GM12878 (cell line): Measurements from ENCODE around the gene CCDC195. TPM values are rescaled to one million over a fixed set of nuclear protein-coding genes. Genes with fewer than 3 reads are reported as not detected.

Experiments
- ATAC-seq: fragments of 200-7000 bp; cut with Tn5 transposase; 3 replicates; pipeline ENCODE4 v1.9.1; 2020; ENCODE audit warnings: mild to moderate bottlenecking, moderate library complexity
- BruUV-seq: library from RNA; stranded (reverse); fragments of 400-500 nt; replicated peaks from 2 replicates; lab custom pipeline; 2021; lab: Mats Ljungman, UMichigan
- CTCF ChIA-PET: fragments of 300-600 bp; sonication (Branson Sonifier 250); formaldehyde crosslinking; extraction: SDS; loops from one replicate; lab custom pipeline; 2021; ENCODE audit warnings: inconsistent platforms; lab: Yijun Ruan, JAX
- POLR2A ChIA-PET: fragments of 350-600 bp; formaldehyde crosslinking; extraction: SDS; loops from one replicate; lab custom pipeline; 2021; ENCODE audit warnings: inconsistent platforms; lab: Charles Lee
- RAD21 ChIA-PET: fragments of 300-600 bp; sonication (Branson Sonifier 250); formaldehyde crosslinking; loops from one replicate; lab custom pipeline; 2023; ENCODE audit warnings: antibody characterized with exemption; ENCODE audit not compliant: unreplicated experiment; lab: Charles Lee
- SMC1A ChIA-PET: fragments of 300-600 bp; sonication (Branson Sonifier 250); formaldehyde crosslinking; loops from one replicate; lab custom pipeline; 2023; ENCODE audit not compliant: unreplicated experiment, uncharacterized antibody; lab: Charles Lee
- DNase-seq: peaks from one replicate; pipeline ENCODE4 v3.0.0-alpha.2; 2011; ENCODE audit warnings: low read depth, low spot score
- FAIRE-seq: peaks from 3 replicates; lab custom pipeline; 2011; peaks lifted over from hg19 to GRCh38; lab: Jason Lieb, UNC
- H2AFZ ChIP-seq: 2 replicates; pipeline ENCODE4 v1.6.0; 2011; ENCODE audit warnings: low read depth, low read length, control low read depth; ENCODE audit not compliant: control insufficient read depth
- H3K27ac ChIP-seq: 2 replicates; pipeline ENCODE4 v1.5.1; 2011; ENCODE audit warnings: control low read depth; ENCODE audit not compliant: control insufficient read depth, insufficient read depth
- H3K27me3 ChIP-seq, 2 experiments: replicated peaks in 1 of 2; 2 replicates each; pipeline versions ENCODE4 v1.6.0 to v1.6.1; 2011; ENCODE audit warnings: low read length in 1 of 2; ENCODE audit not compliant: control insufficient read depth in 2 of 2, insufficient read depth in 2 of 2
- H3K36me3 ChIP-seq, 2 experiments: 2 replicates each; pipeline ENCODE4 v1.5.1; 2011; ENCODE audit warnings: low read length in 1 of 2; ENCODE audit not compliant: control insufficient read depth in 2 of 2, insufficient read depth in 2 of 2
- H3K4me1 ChIP-seq: 2 replicates; pipeline ENCODE4 v1.6.1; 2011; ENCODE audit warnings: mild to moderate bottlenecking, low read length, moderate library complexity, mixed read lengths; ENCODE audit not compliant: control insufficient read depth, insufficient read depth
- H3K4me2 ChIP-seq: 2 replicates; pipeline ENCODE4 v1.6.0; 2011; ENCODE audit warnings: control low read depth; ENCODE audit not compliant: control insufficient read depth, insufficient read depth
- H3K4me3 ChIP-seq: fragments of 200-600 bp; sonication (generic); 2 replicates; pipeline ENCODE4 v1.5.1; 2016
- H3K79me2 ChIP-seq: 2 replicates; pipeline ENCODE4 v1.6.0; 2011; ENCODE audit warnings: low read length; ENCODE audit not compliant: control insufficient read depth, insufficient read depth
- H3K9ac ChIP-seq: 2 replicates; pipeline ENCODE4 v1.8.0; 2011; ENCODE audit warnings: low read length, control low read depth, mixed read lengths; ENCODE audit not compliant: control insufficient read depth, insufficient read depth
- H3K9me3 ChIP-seq: replicated peaks from 3 replicates; pipeline ENCODE4 v1.5.1; 2011; ENCODE audit warnings: mild to moderate bottlenecking, low read length; ENCODE audit not compliant: control insufficient read depth, insufficient read depth
- H4K20me1 ChIP-seq: 2 replicates; pipeline ENCODE4 v1.6.0; 2011; ENCODE audit not compliant: control insufficient read depth, insufficient read depth
- BCL3 ChIP-seq: IDR thresholded peaks from 2 replicates; pipeline ENCODE4 v1.6.1; 2011; ENCODE audit warnings: borderline replicate concordance, low read depth, mild to moderate bottlenecking, moderate library complexity, low read length; ENCODE audit not compliant: insufficient read depth, poor library complexity, severe bottlenecking
- CHD1 ChIP-seq: IDR thresholded peaks from 2 replicates; pipeline ENCODE4 v1.6.1; 2012; ENCODE audit warnings: low read depth, low read length, improper control_type of control experiment
- E2F4 ChIP-seq: IDR thresholded peaks from 2 replicates; pipeline ENCODE4 v1.6.1; 2012; ENCODE audit warnings: low read depth, low read length, improper control_type of control experiment
- GATAD2B ChIP-seq: fragments of 450-650 bp; conservative IDR thresholded peaks from 2 replicates; pipeline ENCODE4 v1.6.1; 2017; ENCODE audit warnings: low read depth, mild to moderate bottlenecking, moderate library complexity
- SUZ12 ChIP-seq: fragments of 200-600 bp; sonication (generic); IDR thresholded peaks from one replicate; pipeline ENCODE4 v1.6.1; 2018; ENCODE audit warnings: antibody characterized with exemption, mild to moderate bottlenecking; ENCODE audit not compliant: unreplicated experiment
- ZBTB33 ChIP-seq: fragments of 450-650 bp; IDR thresholded peaks from 2 replicates; pipeline ENCODE4 v1.6.1; 2017; ENCODE audit warnings: mild to moderate bottlenecking
- ZNF274 ChIP-seq: IDR thresholded peaks from one replicate; pipeline ENCODE4 v1.8.0; 2011; ENCODE audit not compliant: insufficient read length, insufficient read depth
- WGBS: methylation state at CpG from one replicate; pipeline ENCODE4 v1.1.6; 2016; ENCODE audit warnings: low lambda C conversion rate; ENCODE audit not compliant: insufficient replicate concordance, insufficient coverage; ENCODE audit errors: missing lambda C conversion rate; 5-methylcytosine and 5-hydroxymethylcytosine counted together
- in situ Hi-C: fragments of 300-500 bp; cut with MboI; formaldehyde crosslinking; loops from 9 replicates; pipeline ENCODE4 v1.14.3; 2018; ENCODE audit warnings: mixed read lengths
- intact Hi-C: fragments of 100-400 bp; cut with micrococcal nuclease; formaldehyde crosslinking; loops from one replicate; pipeline ENCODE4 v1.14.2; 2022; ENCODE audit not compliant: unreplicated experiment
- polyA plus RNA-seq, 11 experiments: library from polyadenylated mRNA; depleted of rRNA in 4 of 11; unstranded in 6 of 11; stranded (reverse) in 5 of 11; fragments of >200 nt; fragmentation: Nextera tagmentation in 4 of 11; fragmentation: Illumina TruSeq in 1 of 11; extraction: Ambion mirVana in 4 of 11; extraction: Trizol in 1 of 11; gene quantifications; 1 replicate in 1 of 11; 2 replicates in 10 of 11; pipeline versions ENCODE4 v1.2.1 to v1.2.3, GENCODE V29; 2011 to 2016; ENCODE audit warnings: inconsistent platforms in 2 of 11, missing spikeins in 2 of 11, low read depth in 1 of 11
- total RNA-seq, 4 experiments: library from RNA; depleted of rRNA in 3 of 4; stranded (reverse); fragments of >200 nt in 3 of 4; fragmentation: Illumina TruSeq in 1 of 4; extraction: Trizol in 1 of 4; gene quantifications; 2 replicates each; pipeline versions ENCODE4 v1.2.1 to v1.2.3, GENCODE V29; 2013 to 2021

The CCDC195 gene
- total and polyA plus RNA-seq, 10 of the 15 experiments (the other 5 are each of a cell fraction or from before 2014, with no cell fraction given) = not detected

- ChIA-PET SMC1A (interaction anchor here (1.3 to 2.9 kb wide), 2 partner anchors 9 to 16 kb away, joined by 5 to 7 read pairs; no protein-coding TSS in a partner anchor), POLR2A (no interaction called here), RAD21 (no interaction called here), CTCF (interaction anchor here (1.2 kb wide), 1 partner anchor 36 kb away, joined by 4 read pairs; no protein-coding TSS in a partner anchor)
- H3K36me3 ChIP-seq = no peaks in the 10 kb centered on the region
- intact Hi-C loops (no loop called here), in situ Hi-C loops (no loop called here)
- H3K9ac ChIP-seq = no peak overlapping the region
- no peak for DNase-seq
- H3K4me3 ChIP-seq = no peak overlapping the region
- no TSS peak for BruUV-seq
- H4K20me1 ChIP-seq = no peaks in the 10 kb centered on the region
- no peak for ATAC-seq
- H3K27me3 ChIP-seq = no peaks in the 10 kb centered on the region
- no peak overlapping the region for H3K4me2 ChIP-seq
- H3K27ac ChIP-seq = no peak overlapping the region
- WGBS = 45% methylated on average over 4 of the region's 4 CpGs
- H3K9me3 ChIP-seq = no peaks in the 10 kb centered on the region
- H2AFZ ChIP-seq = no peak overlapping the region
- no peaks in the 10 kb centered on the region for H3K79me2 ChIP-seq
- TF ChIP-seq BCL3 (no peak), CHD1 (no peak), ZNF274 (no peak), ZBTB33 (no peak), SUZ12 (no peak), GATAD2B (no peak), E2F4 (no peak)
- FAIRE-seq = no peak
- no peaks in the 10 kb centered on the region for H3K4me1 ChIP-seq
Observed at GRCh38 chr2:224687156-224687555, 29.0 kb downstream of the CCDC195 start.
